H9 (cell line): ENCODE results near the gene TMEM132D. TPM values are rescaled to one million over a fixed set of nuclear protein-coding genes. Genes with fewer than 3 reads are reported as not detected.

ENCODE experiments used
- DNase-seq: peaks from one replicate; pipeline ENCODE4 v3.0.0-alpha.2; 2017
- H2AFZ ChIP-seq: one replicate; pipeline ENCODE4 v1.6.1; 2013; ENCODE audit warnings: mild to moderate bottlenecking, low read length, control low read depth, moderate library complexity
- H2AK5ac ChIP-seq: 2 replicates; pipeline ENCODE4 v1.6.1; 2013; ENCODE audit warnings: low read length, control low read depth, mixed read lengths; ENCODE audit not compliant: insufficient read length
- H2BK120ac ChIP-seq: one replicate; pipeline ENCODE4 v1.6.1; 2013; ENCODE audit warnings: low read depth, mild to moderate bottlenecking, low read length, control low read depth, inconsistent platforms; ENCODE audit not compliant: poor library complexity, severe bottlenecking
- H2BK12ac ChIP-seq: 2 replicates; pipeline ENCODE4 v1.6.1; 2013; ENCODE audit warnings: low read length, control low read depth, mixed read lengths, low read depth; ENCODE audit not compliant: insufficient read length
- H2BK15ac ChIP-seq: 2 replicates; pipeline ENCODE4 v1.6.1; 2013; ENCODE audit warnings: low read depth, low read length, control low read depth
- H2BK20ac ChIP-seq: one replicate; pipeline ENCODE4 v1.6.1; 2013; ENCODE audit warnings: low read depth, mild to moderate bottlenecking, low read length, control low read depth, inconsistent platforms; ENCODE audit not compliant: poor library complexity, severe bottlenecking
- H2BK5ac ChIP-seq: 2 replicates; pipeline ENCODE4 v1.6.1; 2013; ENCODE audit warnings: low read length, control low read depth, mixed read lengths; ENCODE audit not compliant: insufficient read length
- H3K14ac ChIP-seq: 2 replicates; pipeline ENCODE4 v1.6.1; 2013; ENCODE audit warnings: low read length, control low read depth; ENCODE audit not compliant: insufficient read depth
- H3K18ac ChIP-seq: 2 replicates; pipeline ENCODE4 v1.6.1; 2013; ENCODE audit warnings: low read depth, mild to moderate bottlenecking, mixed read lengths, low read length, control low read depth; ENCODE audit not compliant: insufficient read length
- H3K23ac ChIP-seq: 2 replicates; pipeline ENCODE4 v1.6.1; 2013; ENCODE audit warnings: low read length, control low read depth, mixed read lengths, low read depth; ENCODE audit not compliant: insufficient read length
- H3K23me2 ChIP-seq: 2 replicates; pipeline ENCODE4 v1.6.1; 2013; ENCODE audit warnings: low read depth, mild to moderate bottlenecking, mixed read lengths, low read length, control low read depth; ENCODE audit not compliant: insufficient read length, poor library complexity, severe bottlenecking
- H3K27ac ChIP-seq: 2 replicates; pipeline ENCODE4 v1.5.1; 2013; ENCODE audit warnings: low read length, control low read depth, mixed read lengths, low read depth; ENCODE audit not compliant: insufficient read length
- H3K27me3 ChIP-seq: 2 replicates; pipeline ENCODE4 v1.6.1; 2013; ENCODE audit warnings: low read length, control low read depth, inconsistent platforms; ENCODE audit not compliant: insufficient read depth
- H3K4ac ChIP-seq: 2 replicates; pipeline ENCODE4 v1.6.1; 2013; ENCODE audit warnings: low read depth, mild to moderate bottlenecking, control low read depth, inconsistent platforms, low read length, moderate library complexity
- H3K4me1 ChIP-seq: 2 replicates; pipeline ENCODE4 v1.6.1; 2013; ENCODE audit warnings: low read length, control low read depth, inconsistent platforms; ENCODE audit not compliant: insufficient read depth
- H3K4me2 ChIP-seq: 2 replicates; pipeline ENCODE4 v1.6.1; 2013; ENCODE audit warnings: low read length, control low read depth, mixed read lengths; ENCODE audit not compliant: insufficient read length, insufficient read depth
- H3K56ac ChIP-seq: 2 replicates; pipeline ENCODE4 v1.6.1; 2013; ENCODE audit warnings: low read depth, mild to moderate bottlenecking, mixed read lengths, low read length, control low read depth; ENCODE audit not compliant: insufficient read length
- H3K79me1 ChIP-seq: 2 replicates; pipeline ENCODE4 v1.6.1; 2013; ENCODE audit warnings: low read depth, mild to moderate bottlenecking, moderate library complexity, low read length, control low read depth, inconsistent platforms; ENCODE audit not compliant: insufficient read depth, poor library complexity, severe bottlenecking
- H3K79me2 ChIP-seq: 2 replicates; pipeline ENCODE4 v1.6.1; 2013; ENCODE audit warnings: low read length, control low read depth, inconsistent platforms; ENCODE audit not compliant: insufficient read depth
- H3K9ac ChIP-seq: 2 replicates; pipeline ENCODE4 v1.6.1; 2013; ENCODE audit warnings: low read length, control low read depth, mixed read lengths; ENCODE audit not compliant: insufficient read length; ENCODE audit errors: extremely low read depth
- H3K9me3 ChIP-seq: one replicate; pipeline ENCODE4 v1.6.1; 2013; ENCODE audit warnings: low read depth, low read length, inconsistent platforms; ENCODE audit not compliant: control insufficient read depth
- H3T11ph ChIP-seq: one replicate; pipeline ENCODE4 v1.6.1; 2013; ENCODE audit warnings: mild to moderate bottlenecking, low read length, control low read depth, inconsistent platforms
- H4K20me1 ChIP-seq: one replicate; pipeline ENCODE4 v1.6.1; 2013; ENCODE audit not compliant: control insufficient read depth, insufficient read length, insufficient read depth
- H4K5ac ChIP-seq: 2 replicates; pipeline ENCODE4 v1.6.1; 2013; ENCODE audit warnings: low read depth, mild to moderate bottlenecking, mixed read lengths, low read length, control low read depth; ENCODE audit not compliant: insufficient read length
- H4K8ac ChIP-seq: replicated peaks from 2 replicates; pipeline ENCODE4 v1.6.1; 2013; ENCODE audit warnings: low read length, control low read depth, mixed read lengths, low read depth; ENCODE audit not compliant: insufficient read length
- H4K91ac ChIP-seq: 2 replicates; pipeline ENCODE4 v1.6.1; 2013; ENCODE audit warnings: low read depth, mild to moderate bottlenecking, moderate library complexity, mixed read lengths, low read length, control low read depth; ENCODE audit not compliant: insufficient read length
- H3K27ac Mint-ChIP-seq, 3 experiments: 2 replicates in 2 of 3; 3 replicates in 1 of 3; pipeline ENCODE4 v1.8.0; 2020 to 2021; ENCODE audit warnings: mixed read lengths in 3 of 3, mild to moderate bottlenecking in 1 of 3, moderate library complexity in 1 of 3
- H3K27me3 Mint-ChIP-seq: 2 replicates; pipeline ENCODE4 v1.8.0; 2021; ENCODE audit warnings: low read depth, mild to moderate bottlenecking, moderate library complexity, mixed read lengths
- H3K36me3 Mint-ChIP-seq, 3 experiments: 2 replicates in 2 of 3; 3 replicates in 1 of 3; pipeline ENCODE4 v1.8.0; 2020 to 2021; ENCODE audit warnings: low read depth in 3 of 3, mixed read lengths in 3 of 3; ENCODE audit not compliant: insufficient read depth in 1 of 3
- H3K4me1 Mint-ChIP-seq, 2 experiments: 2 replicates each; pipeline ENCODE4 v1.8.0; 2020; ENCODE audit warnings: mixed read lengths in 2 of 2
- H3K4me3 Mint-ChIP-seq, 2 experiments: 2 replicates in 1 of 2; 3 replicates in 1 of 2; pipeline ENCODE4 v1.8.0; 2020 to 2021; ENCODE audit warnings: mild to moderate bottlenecking in 2 of 2, mixed read lengths in 2 of 2, moderate library complexity in 1 of 2
- H3K9me3 Mint-ChIP-seq, 2 experiments: 2 replicates in 1 of 2; 3 replicates in 1 of 2; pipeline ENCODE4 v1.8.0; 2020; ENCODE audit warnings: mild to moderate bottlenecking in 2 of 2, mixed read lengths in 2 of 2, moderate library complexity in 1 of 2
- CTCF ChIP-seq: fragments of 200-600 bp; sonication (generic); conservative IDR thresholded peaks from 3 replicates; pipeline ENCODE4 v1.8.0; 2021; ENCODE audit warnings: antibody characterized with exemption, mild to moderate bottlenecking
- WGBS: extraction: QIAGEN DNeasy Blood & Tissue Kit; methylation state at CpG from one replicate; pipeline ENCODE4 v1.1.7; 2013; ENCODE audit warnings: missing lambda C conversion rate, low lambda C conversion rate, mixed read lengths; ENCODE audit not compliant: insufficient read length; ENCODE audit errors: extremely low coverage; 5-methylcytosine and 5-hydroxymethylcytosine counted together
- total RNA-seq: library from RNA; stranded (reverse); gene quantifications from 2 replicates; pipeline ENCODE4 v1.2.1, GENCODE V29; 2021

The TMEM132D gene
- total RNA-seq, 1 experiment from 2014 or later: 6.1 TPM

GRCh38 chr12:129489100-129489676 lies 414.6 kb downstream of the TMEM132D start:
- Histone ChIP-seq H3K18ac (no peak overlapping the region), H3K4me2 (no peak overlapping the region), H3K23me2 (no peaks in the 10 kb centered on the region), H3K27me3 (no peaks in the 10 kb centered on the region), H3K4me1 (peaks cover 2% of the 10 kb centered on the region; the same call in 1 of the 2 replicates), H3K27ac (no peak overlapping the region), H4K20me1 (no peaks in the 10 kb centered on the region), H3K9me3 (no peaks in the 10 kb centered on the region), H2BK15ac (no peak overlapping the region), H2BK12ac (no peak overlapping the region), H2BK20ac (no peak overlapping the region), H3K4ac (no peak overlapping the region), H3K23ac (no peak overlapping the region), H2BK5ac (no peak overlapping the region), H3K9ac (no peak overlapping the region), H4K91ac (no peak overlapping the region), H2AFZ (no peak overlapping the region), H3K79me1 (no peaks in the 10 kb centered on the region), H4K5ac (no peak overlapping the region), H3K56ac (no peak overlapping the region), H3T11ph (no peak overlapping the region), H3K14ac (no peak overlapping the region), H2AK5ac (no peak overlapping the region), H2BK120ac (no peak overlapping the region), H3K79me2 (no peaks in the 10 kb centered on the region), H4K8ac (no peak overlapping the region)
- no CpG with 5 or more reads among the region's 1 CpG for WGBS
- no peak overlapping the region for H3K27ac Mint-ChIP-seq
- no peak for DNase-seq
- no peak overlapping the region for H3K4me3 Mint-ChIP-seq
- H3K36me3 Mint-ChIP-seq: no peaks in the 10 kb centered on the region; a peak in 1 of 7 replicates
- no peaks in the 10 kb centered on the region; the same call in 1 of the 2 replicates for H3K27me3 Mint-ChIP-seq
- H3K9me3 Mint-ChIP-seq: no peaks in the 10 kb centered on the region; a peak in 2 of 5 replicates
- TF ChIP-seq CTCF: no peak
- H3K4me1 Mint-ChIP-seq: peaks cover 23 to 24% of the 10 kb centered on the region in 2 experiments
